ENCODE measurements around the gene SNAP91. TPM values are rescaled to one million over a fixed set of nuclear protein-coding genes. Genes with fewer than 3 reads are reported as not detected.

Gene SNAP91
- total and polyA plus RNA-seq, 2 donors from 2014 or later: 0.82 TPM; not detected in 1

- no peaks in the 10 kb centered on the region for H3K4me1 ChIP-seq (ENCODE audit: control insufficient read depth in 2 of 3, insufficient read depth in 2 of 3, low read depth in 1 of 3, low read length in 3 of 3)
- H3K4me3 ChIP-seq (ENCODE audit: low read length in 3 of 3): peak within 1 kb of the TSS; percentile 48 to 58 (median 48)
- FAIRE-seq: no peak
- DNase-seq: peak; percentile 77 to 86 (median 81)
- no peaks in the 10 kb centered on the region for H3K9me3 ChIP-seq (ENCODE audit: control insufficient read depth in 2 of 3, insufficient read depth in 1 of 3, low read length in 3 of 3)
- H3K9ac ChIP-seq (ENCODE audit: low read length in 3 of 3): peak within 1 kb of the TSS in 2 of 3 donors; percentile 44 to 45
- no peaks in the 10 kb centered on the region for H3K27me3 ChIP-seq (ENCODE audit: control insufficient read depth, insufficient read depth, low read length)
- intact Hi-C loops (cut with DNase I): loop anchor here (5.0 kb wide), 1 partner anchor 290 kb away; no protein-coding TSS in a partner anchor
- no peaks in the 10 kb centered on the region for H3K36me3 ChIP-seq (ENCODE audit: control insufficient read depth in 2 of 3, insufficient read depth in 3 of 3, low read length in 3 of 3)
- no peak within 1 kb of the TSS for H3K27ac ChIP-seq (ENCODE audit: low read depth in 2 of 2, low read length in 2 of 2)
- TF ChIP-seq CTCF (IDR thresholded peaks at IDR 0.05; ENCODE audit: borderline replicate concordance, extremely low read depth, insufficient read depth): peak; percentile 48
Measured at GRCh38 chr6:83511901-83512681, 196.8 kb downstream of the SNAP91 start, which contains the start of gene PRSS35. TSS of gene PRSS35 (plus strand) at chr6:83512534. CDS start at chr6:83523442, 10,908 bp downstream.

GRCh38 chr6:83511266-83511665 lies 197.6 kb downstream of the SNAP91 start:
- FAIRE-seq (no peak), DNase-seq (no peak)
- Histone ChIP-seq H3K4me3 (ENCODE audit: low read length in 3 of 3) (no peak overlapping the region), H3K9me3 (ENCODE audit: control insufficient read depth in 2 of 3, insufficient read depth in 1 of 3, low read length in 3 of 3) (no peaks in the 10 kb centered on the region), H3K4me1 (ENCODE audit: control insufficient read depth in 2 of 3, insufficient read depth in 2 of 3, low read depth in 1 of 3, low read length in 3 of 3) (no peaks in the 10 kb centered on the region), H3K36me3 (ENCODE audit: control insufficient read depth in 2 of 3, insufficient read depth in 3 of 3, low read length in 3 of 3) (no peaks in the 10 kb centered on the region), H3K27ac (ENCODE audit: low read depth in 2 of 2, low read length in 2 of 2) (no peak overlapping the region), H3K27me3 (ENCODE audit: control insufficient read depth, insufficient read depth, low read length) (no peaks in the 10 kb centered on the region), H3K9ac (ENCODE audit: low read length in 3 of 3) (no peak overlapping the region)
- intact Hi-C loops (cut with DNase I): loop anchor here (5.0 kb wide), 1 partner anchor 289 kb away; no protein-coding TSS in a partner anchor
- TF ChIP-seq CTCF (IDR thresholded peaks at IDR 0.05; ENCODE audit: borderline replicate concordance, extremely low read depth, insufficient read depth): no peak

- H3K4me1 ChIP-seq (ENCODE audit: control insufficient read depth in 2 of 3, insufficient read depth in 2 of 3, low read depth in 1 of 3, low read length in 3 of 3): no peaks in the 10 kb centered on the region
- intact Hi-C loops (cut with DNase I): loop anchor here (5.0 kb wide), 1 partner anchor 288 kb away; no protein-coding TSS in a partner anchor
- no peaks in the 10 kb centered on the region for H3K9me3 ChIP-seq (ENCODE audit: control insufficient read depth in 2 of 3, insufficient read depth in 1 of 3, low read length in 3 of 3)
- no peak overlapping the region for H3K9ac ChIP-seq (ENCODE audit: low read length in 3 of 3)
- no peak for FAIRE-seq
- no peaks in the 10 kb centered on the region for H3K27me3 ChIP-seq (ENCODE audit: control insufficient read depth, insufficient read depth, low read length)
- DNase-seq: no peak
- TF ChIP-seq CTCF (IDR thresholded peaks at IDR 0.05; ENCODE audit: borderline replicate concordance, extremely low read depth, insufficient read depth): no peak
- H3K27ac ChIP-seq (ENCODE audit: low read depth in 2 of 2, low read length in 2 of 2): no peak overlapping the region
- H3K4me3 ChIP-seq (ENCODE audit: low read length in 3 of 3): no peak overlapping the region
- H3K36me3 ChIP-seq (ENCODE audit: control insufficient read depth in 2 of 3, insufficient read depth in 3 of 3, low read length in 3 of 3): no peaks in the 10 kb centered on the region
Measured at GRCh38 chr6:83510791-83511190, 198.1 kb downstream of the SNAP91 start.

Measured in kidney (tissue), 14 donors.